A204.1 (cell line): Measurements from ENCODE around the gene CRTC1.

Source experiments
- FAIRE-seq: peaks from 2 replicates; lab custom pipeline; 2012; peaks lifted over from hg19 to GRCh38; lab: Jason Lieb, UNC

The CRTC1 gene

DNA sequence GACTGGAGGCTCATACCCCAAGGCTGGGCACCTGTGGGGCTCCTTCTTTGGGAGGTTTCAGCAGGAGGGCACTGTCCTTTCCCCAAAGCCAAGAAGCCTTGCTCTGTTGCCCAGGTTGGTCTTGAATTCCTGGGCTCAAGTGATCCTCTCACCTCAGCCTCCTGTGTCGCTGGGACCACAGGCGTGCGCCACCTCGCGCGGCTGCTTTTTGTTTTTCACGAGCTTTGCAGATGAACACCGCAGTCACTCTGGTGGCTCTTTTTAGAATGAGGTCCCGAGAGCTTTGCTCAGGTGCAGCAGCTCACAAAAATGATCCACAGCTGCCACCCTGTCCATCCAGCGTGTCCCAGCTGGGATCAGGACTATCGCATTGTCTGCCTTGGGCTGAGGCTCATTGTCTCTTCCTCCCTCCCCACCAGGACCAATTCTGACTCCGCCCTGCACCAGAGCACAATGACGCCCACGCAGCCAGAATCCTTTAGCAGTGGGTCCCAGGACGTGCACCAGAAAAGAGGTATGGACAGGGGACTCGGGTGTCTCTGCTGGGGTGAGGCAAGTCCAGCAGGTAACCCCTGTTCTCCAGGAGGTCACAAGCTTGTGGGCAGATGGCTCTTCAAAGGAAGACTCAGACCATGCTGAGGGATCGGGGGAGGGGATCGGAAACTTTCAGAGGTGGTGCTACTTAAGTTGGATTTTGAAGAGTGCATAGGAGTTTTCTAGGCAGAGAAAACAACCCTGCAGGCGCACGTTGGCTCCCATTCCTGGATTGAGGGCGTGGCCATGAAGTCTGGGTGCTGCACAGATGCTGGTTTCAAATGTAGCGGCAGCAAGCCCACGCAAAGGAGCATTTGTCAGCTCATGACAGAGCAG lies 66.1 kb downstream of the CRTC1 start:
- FAIRE-seq = no peak

DNA sequence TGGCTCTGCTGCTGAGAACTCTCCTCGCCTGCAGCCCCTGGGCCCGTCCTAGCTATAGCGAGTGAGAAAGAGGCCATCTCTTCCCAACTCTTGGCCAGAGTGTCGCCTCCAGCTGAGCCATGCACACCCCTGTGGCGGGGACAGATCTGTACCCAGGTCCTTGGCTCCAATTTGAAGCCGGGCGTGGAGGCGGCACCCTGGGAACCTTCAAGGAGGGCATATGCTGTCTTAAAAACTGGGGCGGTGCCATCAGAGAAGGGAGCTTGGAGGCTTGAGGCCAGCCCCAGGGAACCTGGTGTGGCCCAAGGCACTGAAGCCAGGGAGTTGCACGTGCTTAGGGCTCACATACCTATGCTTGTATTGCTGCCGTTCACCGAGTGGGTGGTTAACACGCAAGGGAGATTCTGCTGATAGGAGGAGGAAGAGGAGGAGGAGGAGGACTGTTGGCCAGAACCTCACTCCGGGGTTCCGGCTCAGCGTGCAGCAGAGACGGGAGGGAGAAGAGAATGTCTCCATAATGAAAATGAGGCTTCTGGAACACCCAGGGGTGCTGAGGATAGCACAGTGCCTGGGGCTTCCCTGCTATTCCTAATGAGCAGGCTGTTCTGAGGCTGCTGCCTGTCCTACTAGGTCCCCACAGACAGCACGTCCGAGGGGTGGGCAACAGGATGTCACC lies 67.0 kb downstream of the CRTC1 start:
- FAIRE-seq = no peak

DNA sequence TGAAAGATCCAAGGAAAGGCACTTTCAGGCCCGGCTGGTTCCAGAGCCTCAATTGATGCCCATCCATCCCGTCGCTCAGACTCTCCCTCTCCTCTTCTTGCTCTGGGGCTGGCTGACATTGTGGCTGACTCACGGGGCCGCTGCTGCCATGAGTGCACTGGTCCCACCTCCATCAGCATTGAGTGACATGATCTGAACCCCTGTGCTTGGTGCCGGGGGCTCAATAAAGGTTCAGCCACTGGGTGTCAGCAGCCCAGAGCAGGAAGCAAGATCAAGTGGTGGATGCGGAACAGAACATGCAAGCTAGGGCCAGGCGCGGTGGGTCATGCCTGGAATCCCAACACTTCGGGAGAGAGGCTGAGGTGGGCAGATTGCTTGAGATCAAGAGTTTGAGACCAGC lies 68.1 kb downstream of the CRTC1 start:
- FAIRE-seq = no peak

DNA sequence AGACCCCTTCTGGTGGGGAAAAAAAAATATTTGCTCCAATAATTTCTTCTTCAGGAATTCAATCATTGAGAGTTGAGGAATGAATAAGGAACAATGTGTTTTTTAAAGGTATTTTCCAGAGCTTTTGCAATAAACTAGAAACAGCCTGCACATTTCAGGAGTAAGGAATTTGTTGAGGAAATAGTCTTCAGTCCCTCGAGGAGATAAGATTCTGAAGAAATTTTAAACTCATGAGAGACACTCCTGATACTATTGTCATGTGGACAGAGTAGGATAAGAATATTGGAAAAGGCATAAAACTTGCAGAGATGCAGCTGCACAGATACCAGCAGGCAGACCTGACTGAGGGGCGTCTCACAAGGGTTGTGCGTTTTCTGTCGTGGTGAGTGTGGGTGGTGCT lies 71.0 kb downstream of the CRTC1 start:
- FAIRE-seq = no peak

DNA sequence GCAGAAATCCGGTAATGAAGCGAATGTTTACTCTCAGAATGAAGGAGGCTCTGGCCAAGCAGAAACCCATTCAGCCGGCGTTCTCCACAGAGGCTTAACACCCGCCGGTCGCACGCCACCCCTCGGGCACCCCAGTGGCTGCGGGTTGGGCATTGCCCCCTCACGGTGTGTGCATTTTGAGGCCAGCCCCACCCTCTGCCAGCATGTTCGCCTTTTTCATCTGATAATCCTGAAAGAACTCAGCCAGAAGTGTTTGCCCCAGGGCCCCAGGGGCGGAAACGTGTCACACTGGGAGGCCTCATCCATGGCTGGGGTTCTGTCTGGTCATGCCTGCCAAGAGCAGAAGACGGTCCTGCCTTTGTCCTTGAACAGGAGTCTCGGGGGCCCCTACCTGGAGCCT lies 73.4 kb downstream of the CRTC1 start:
- FAIRE-seq = no peak

DNA sequence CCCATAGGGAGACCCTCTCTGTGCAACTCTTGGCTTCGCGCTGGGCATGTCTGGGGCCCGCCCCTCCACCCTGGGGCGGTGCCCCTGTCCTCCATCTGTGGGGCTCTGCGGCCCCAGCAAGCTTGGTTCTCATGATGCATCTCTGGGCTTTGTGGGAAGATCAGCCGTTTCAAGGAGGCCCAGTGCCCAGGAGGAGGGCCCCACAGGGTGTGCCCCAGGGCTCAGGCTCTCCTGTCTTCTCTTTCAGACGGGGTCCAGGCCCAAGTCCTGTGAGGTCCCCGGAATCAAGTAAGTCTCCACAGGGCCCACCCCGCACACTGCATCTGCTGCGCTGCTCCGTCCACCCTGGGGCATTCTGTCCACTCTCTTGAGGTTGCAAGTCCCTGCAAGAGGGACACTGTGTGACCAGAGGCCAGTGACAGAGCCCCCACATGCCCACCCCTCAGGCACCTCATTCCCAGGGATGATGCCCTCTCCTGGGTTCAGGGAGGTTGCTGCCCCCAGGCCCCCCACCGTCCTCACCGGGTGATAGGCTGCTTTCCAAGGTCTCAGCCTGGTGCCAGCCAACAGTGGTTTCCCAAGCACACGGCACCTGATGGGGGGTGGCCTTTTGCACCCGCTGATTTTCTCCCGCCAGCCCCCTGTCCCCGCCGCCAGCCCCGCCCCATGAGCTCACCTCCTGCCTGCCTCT lies 76.0 kb downstream of the CRTC1 start:
- FAIRE-seq = no peak

DNA sequence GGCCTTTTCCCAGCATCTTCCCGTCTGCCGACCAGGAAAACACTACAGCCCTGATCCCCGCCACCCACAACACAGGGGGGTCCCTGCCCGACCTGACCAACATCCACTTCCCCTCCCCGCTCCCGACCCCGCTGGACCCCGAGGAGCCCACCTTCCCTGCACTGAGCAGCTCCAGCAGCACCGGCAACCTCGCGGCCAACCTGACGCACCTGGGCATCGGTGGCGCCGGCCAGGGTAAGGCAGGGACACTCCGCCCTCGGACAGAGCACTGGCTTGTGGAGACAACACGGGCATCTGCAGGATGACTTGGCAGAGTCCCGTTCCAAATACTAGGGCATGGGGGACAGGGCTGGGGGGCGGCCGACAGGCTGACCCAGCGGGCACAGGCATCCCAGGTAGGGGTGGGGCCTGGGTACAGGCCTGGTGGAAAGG lies 76.5 kb downstream of the CRTC1 start:
- no peak for FAIRE-seq

DNA sequence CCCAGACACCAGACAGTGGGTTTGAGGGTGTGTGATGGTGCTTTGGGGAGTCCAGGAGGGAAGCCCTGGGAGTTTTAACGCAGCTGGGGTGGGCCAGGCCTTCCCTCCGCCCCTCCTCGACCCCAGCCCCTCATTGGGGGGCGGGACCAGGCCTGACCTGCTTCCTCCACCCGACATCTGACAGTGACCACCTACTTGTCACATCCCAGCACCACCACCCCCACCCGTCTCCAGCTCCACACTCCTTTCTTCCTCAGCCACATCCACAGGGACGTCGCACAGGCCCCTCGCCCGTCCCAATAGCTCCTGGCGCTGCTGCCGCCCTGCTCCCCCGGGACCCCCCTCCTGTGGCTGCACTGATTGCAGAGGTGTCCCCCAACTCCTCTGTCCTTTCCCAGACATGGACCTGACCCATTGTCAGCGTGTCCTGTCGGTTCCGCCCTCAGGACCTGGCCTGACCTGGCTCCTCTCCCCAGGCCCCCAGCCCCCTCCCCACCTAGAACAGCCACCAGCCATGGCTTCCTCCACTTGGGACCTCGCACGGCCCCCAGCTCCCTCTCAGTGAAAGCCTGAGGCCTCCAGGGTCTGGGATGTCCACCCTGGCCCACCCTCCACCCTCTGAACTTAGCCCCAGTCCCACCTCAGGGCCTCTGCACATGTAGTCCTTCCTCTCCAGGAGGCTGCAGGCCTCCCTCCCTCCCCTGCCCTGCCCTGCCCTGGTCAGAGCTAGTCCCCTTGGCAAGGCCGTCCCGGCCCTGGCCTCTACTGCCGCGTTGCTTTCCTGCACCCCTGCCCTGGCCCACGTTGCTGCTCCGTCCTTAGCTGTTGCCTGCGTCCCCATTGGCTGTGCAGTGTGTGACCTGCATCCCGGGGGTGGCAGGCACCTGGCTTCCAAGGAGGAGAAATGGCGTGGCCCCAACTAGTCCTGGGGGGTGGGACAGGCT lies 77.2 kb downstream of the CRTC1 start:
- no peak for FAIRE-seq

DNA sequence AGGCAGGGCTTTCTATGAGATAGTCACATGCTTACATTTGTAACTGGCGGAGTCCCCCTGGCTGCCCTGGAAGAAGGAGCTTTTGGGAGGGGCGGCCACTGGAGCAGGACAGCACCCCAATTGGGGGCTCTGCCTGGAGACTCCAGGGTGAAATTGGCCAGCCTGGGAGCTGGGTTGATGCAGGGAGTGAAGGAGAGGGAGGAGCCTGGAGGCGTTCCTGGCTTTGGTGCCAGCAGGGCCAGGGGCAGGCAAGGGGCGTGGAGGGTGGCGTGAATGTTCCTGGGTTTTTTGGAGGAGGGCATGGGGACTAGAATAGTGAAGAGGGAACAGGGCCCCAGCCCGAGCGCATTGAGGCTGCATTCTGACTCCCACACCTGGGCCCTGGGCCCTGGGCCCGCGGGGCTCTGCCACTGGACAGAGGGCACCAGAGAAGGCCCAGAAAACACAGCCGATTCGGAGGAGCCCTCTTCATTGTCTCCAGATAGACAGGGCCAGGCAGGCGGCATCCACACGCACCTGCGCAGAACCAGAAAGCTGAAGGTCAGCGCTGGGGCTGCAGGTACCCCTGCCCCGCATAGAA lies 78.1 kb downstream of the CRTC1 start:
- no peak for FAIRE-seq

DNA sequence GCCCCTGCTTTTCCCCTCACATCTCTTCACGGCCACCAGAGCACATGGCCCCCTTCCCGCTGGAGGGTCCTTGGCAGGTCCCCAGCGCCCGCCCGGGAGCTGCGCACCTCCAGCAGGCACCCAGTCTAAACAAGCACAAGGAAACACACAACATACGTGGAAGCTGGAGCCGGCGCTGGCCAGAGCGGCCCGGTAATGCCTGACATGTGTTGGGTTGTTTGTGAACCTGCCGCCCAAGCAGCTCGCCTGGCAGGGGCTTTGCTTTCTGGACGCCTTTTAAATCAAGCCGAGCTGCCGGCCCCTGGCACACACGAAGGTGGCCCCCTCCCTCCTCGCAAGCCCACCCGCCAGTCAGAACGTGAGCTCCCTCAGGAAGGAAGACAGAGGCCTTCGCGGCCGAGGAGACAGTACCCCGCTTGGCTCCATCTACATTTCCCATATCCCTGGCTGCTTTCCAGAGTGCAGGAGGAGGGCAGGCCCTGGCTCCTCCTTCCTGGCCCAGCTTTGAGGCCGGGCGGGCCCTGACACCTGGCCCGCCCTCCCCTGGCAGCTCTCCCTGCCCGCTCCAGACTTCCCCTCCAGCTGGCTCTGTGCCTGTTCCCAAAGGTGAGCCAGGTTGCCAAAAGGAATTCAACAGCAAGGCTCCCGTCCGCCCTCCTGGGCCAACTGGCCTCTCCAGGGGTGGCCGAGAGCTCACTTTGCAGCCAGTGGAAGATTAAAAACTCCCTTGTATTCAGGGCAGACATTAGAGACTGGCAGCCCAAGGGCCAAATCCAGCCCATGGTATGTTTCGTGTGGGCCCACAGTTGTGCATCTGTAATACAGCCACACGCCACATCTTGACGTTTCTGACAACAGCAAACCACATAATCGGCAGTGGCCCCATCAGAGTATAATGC lies 78.9 kb downstream of the CRTC1 start:
- FAIRE-seq = no peak

DNA sequence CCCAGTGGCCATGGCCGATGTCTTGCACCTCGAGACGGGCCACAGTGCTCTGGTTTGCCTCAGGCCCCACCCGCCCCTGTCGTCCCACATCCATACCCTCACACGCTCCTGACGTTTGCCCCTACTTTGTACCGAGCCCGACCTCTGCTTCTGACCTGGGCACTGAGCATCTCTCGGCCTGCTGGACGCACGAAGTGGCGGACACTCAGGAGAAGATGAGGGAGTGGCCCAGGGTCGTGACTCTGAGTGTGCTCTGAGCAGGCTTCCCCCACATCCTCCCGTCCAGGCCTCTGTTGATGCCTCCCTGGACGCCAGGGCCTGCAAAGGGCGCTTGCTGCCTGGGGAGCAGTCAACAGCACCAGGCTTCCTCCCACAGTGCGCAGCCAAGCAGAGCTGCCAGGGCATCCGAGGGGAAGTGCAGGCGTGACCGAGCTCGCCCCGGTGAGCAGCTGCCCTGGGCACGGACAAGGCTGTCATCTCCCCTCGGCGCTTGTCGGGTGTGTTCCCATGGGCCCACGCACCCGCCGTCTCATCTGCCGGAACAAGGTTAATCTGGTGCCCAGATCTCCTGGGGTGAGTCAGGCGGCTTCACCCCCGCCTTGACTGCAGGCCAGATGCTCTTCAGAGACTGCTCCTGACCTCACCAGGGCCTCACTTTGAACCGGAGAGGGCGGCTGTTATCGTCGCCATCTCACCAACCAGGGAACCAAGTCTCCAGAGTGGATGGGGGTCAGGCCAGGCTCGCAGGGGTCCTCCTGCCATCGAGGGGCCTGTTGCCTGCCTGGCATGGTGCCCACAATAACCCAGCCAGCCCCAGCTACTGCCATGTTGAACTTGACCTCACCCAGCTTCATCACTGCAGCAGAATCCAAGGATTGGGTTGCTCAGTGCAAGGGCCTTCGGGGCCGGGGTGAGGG lies 80.5 kb downstream of the CRTC1 start:
- FAIRE-seq = no peak

DNA sequence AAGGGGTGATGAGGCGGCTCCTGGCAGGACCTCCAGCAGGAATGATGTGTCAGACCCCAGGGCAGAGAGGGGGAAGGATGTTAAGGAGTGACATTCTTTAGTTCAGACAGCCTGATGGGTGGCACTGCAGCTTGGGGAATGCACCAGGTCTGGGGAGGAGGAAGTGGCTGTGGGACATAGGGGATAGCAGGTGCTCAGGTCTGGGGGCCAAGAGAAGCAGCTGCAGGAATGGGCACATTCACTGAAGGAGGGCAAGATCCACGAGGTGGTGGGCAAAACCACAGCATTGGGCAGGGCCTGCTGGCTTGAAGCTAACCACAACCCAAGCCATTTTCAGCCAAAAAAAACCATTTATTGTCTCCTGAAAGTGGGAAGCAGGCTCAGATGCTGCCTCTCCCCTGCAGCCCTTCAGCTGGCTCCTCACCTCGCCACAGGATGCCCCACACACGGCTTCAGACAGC lies 81.1 kb downstream of the CRTC1 start:
- FAIRE-seq = no peak

DNA sequence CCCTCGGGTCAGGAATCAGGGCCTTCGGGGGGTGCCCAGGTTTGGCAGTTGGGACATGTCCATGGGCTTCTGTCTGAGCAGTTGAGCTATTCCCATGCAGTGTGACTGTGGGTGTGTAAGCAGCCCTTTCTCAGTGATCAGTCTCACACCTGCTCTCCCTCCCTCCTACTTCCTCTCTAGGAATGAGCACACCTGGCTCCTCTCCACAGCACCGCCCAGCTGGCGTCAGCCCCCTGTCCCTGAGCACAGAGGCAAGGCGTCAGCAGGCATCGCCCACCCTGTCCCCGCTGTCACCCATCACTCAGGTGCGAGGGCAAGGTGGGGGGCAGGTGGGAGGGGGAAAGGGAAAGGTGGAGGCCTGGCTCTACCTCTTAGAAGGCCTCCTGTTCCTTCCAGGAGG lies 81.7 kb downstream of the CRTC1 start:
- FAIRE-seq = no peak

DNA sequence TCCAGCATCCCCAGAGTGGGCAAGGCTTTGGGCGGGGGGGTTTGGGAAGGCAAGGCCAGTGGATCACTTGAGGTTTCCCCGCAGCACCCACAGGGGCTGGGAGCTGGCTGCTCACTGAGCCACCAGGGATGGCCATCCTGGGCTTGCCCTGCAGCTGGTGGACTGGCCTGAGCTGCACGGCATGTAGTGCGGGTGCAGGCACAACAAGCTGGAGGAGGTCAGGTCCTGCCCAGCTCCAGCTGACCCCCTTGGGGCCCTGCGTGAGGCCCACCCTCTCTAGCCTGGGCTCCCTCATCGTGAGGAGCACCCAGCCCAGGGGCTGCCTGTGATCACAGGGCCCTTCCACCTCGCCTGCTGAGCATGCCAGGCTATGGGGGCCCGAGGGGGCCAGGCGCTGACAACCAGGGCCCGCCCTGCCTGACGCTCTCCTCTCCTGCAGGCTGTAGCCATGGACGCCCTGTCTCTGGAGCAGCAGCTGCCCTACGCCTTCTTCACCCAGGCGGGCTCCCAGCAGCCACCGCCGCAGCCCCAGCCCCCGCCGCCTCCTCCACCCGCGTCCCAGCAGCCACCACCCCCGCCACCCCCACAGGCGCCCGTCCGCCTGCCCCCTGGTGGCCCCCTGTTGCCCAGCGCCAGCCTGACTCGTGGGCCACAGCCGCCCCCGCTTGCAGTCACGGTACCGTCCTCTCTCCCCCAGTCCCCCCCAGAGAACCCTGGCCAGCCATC lies 84.7 kb downstream of the CRTC1 start:
- no peak for FAIRE-seq

DNA sequence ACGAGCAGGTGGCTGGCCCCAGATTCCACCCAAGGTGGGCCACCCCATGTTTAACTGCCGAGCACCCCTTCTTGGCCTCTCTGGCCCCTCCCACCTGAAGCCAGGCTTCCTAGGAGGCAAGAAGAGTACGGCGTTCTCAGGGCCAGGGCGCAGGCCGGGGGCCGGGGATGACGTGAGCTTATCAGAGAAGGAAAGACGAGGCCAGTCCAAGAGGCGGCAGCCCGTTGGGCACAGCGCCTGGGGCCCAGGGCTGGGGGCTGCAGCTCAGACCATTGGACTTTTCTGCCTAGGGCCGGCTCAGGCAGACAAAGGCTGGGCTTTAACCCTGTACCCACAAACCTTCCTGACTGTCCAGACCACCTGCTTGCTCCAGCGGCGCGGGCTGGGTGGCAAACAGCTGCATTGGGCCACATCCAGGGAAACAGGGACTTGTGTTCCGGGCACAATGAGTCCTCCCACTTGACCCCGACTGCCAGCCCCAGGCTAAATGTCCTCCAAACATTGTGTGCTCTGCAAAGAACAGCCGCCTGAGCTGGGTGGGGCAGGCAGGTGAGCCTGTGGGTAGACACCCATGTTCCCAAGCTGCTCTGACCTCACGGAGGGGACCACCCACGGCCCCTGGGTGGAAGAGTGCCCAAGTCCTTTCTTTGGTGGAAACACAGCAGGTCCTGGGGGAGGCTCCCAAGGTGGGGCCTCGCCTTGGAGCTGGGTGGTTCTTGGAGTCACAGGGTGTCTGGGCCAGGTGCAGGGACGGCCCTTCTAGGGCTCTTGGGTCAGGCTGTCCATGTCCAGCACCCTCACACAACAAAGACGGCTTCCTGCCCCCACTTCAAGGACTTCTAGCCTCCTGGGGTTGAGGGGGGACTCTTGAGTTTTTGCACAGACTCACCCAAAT lies 85.8 kb downstream of the CRTC1 start:
- no peak for FAIRE-seq

DNA sequence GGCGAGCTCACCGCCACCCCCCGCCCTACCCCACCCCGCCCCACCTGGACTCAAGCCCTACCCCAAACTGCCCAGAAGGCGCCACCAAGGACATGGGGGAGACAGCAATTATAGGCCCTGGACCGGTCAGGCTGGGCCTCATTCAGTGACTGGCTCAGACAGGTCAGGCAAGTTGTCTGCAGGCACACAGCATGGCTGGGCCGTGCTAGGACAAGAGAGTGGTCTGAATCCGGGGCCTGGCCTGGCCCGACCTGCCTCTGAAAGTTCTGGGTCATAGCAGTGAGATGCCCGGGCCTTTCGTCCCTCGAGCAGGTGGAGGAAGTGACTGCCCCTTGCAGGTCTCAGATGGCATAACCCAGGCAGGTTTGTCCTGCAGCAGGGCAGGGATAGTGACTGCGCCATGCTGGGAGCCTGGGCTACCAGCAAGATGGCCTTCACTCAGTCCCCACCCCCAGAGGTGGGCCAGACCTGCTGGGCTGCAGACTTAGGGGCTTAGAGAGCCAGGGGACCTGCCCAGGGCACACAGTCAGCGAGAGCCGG lies 86.6 kb downstream of the CRTC1 start:
- FAIRE-seq = no peak

DNA sequence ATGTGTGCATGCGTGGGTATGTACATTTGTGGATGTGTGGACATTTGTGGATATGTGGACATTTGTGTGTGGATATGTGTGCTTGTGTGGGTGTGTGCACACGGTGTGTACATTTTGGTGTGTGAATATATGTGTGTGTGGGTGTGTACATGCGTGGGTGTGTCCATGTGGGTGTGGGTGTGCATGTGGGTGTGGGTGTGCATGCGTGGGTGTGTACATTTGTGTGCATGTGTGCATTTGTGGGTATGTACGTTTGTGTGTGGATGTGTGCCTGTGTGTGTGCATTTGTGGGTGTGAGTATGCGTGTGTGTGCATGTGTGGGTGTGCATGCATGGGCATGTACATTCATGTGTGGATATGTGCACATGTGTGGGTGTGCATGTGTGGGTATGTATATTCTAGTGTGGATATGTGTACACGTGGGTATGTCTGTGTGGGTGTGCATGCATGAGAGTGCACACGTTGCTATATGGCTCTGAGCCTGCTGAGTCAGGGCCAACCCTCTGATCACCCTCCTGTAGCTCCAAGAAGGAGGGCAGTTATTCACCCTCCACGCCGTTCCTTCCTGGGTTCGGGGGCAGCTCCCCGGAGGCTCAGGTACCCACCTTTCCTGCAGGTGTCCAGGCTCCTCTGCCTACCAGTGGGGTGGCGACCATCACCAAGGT lies 87.3 kb downstream of the CRTC1 start:
- no peak for FAIRE-seq
